Neural progenitor cell (in vitro differentiated cells): ENCODE data around the gene SLC1A4. TPM values are rescaled to one million over a fixed set of nuclear protein-coding genes. Genes with fewer than 3 reads are reported as not detected.

ENCODE experiments used
- DNase-seq: peaks from one replicate; pipeline ENCODE4 v3.0.0-alpha.2; 2016; ENCODE audit warnings: low spot score
- H2AFZ ChIP-seq: fragments of 200-600 bp; sonication (generic); replicated peaks from 2 replicates; pipeline ENCODE4 v1.6.1; 2016; ENCODE audit warnings: antibody characterized with exemption
- H3F3A ChIP-seq: fragments of 200-600 bp; sonication (generic); 2 replicates; pipeline ENCODE4 v1.6.1; 2016; ENCODE audit warnings: antibody characterized with exemption, low read depth
- H3K27ac ChIP-seq: fragments of 200-600 bp; sonication (generic); 2 replicates; pipeline ENCODE4 v1.5.1; 2016; ENCODE audit warnings: mild to moderate bottlenecking
- H3K27me3 ChIP-seq: fragments of 200-600 bp; sonication (generic); 2 replicates; pipeline ENCODE4 v1.6.1; 2016; ENCODE audit warnings: mild to moderate bottlenecking, moderate library complexity
- H3K36me3 ChIP-seq: fragments of 200-600 bp; sonication (generic); 2 replicates; pipeline ENCODE4 v1.5.1; 2016
- H3K4me1 ChIP-seq: fragments of 200-600 bp; sonication (generic); 2 replicates; pipeline ENCODE4 v1.6.1; 2016; ENCODE audit warnings: mixed run types
- H3K4me2 ChIP-seq: fragments of 200-600 bp; sonication (generic); 2 replicates; pipeline ENCODE4 v1.6.1; 2016
- H3K4me3 ChIP-seq: fragments of 200-600 bp; sonication (generic); 2 replicates; pipeline ENCODE4 v1.5.1; 2016
- H3K79me2 ChIP-seq: fragments of 200-600 bp; sonication (generic); 2 replicates; pipeline ENCODE4 v1.6.1; 2016; ENCODE audit warnings: low read depth
- H3K9ac ChIP-seq: fragments of 200-600 bp; sonication (generic); 2 replicates; pipeline ENCODE4 v1.6.1; 2016
- H3K9me3 ChIP-seq: fragments of 200-600 bp; sonication (generic); 2 replicates; pipeline ENCODE4 v1.5.1; 2016; ENCODE audit warnings: low read depth
- H4K20me1 ChIP-seq: fragments of 200-600 bp; sonication (generic); 2 replicates; pipeline ENCODE4 v1.6.1; 2016; ENCODE audit warnings: low read depth
- H3K27ac Mint-ChIP-seq: 3 replicates; pipeline ENCODE4 v1.8.0; 2021; ENCODE audit warnings: mixed read lengths
- H3K27me3 Mint-ChIP-seq: 2 replicates; pipeline ENCODE4 v1.8.0; 2022; ENCODE audit warnings: low read depth, mild to moderate bottlenecking, inconsistent platforms, moderate library complexity, mixed read lengths; ENCODE audit not compliant: insufficient read depth
- H3K36me3 Mint-ChIP-seq: 3 replicates; pipeline ENCODE4 v1.8.0; 2021; ENCODE audit warnings: mixed read lengths
- H3K4me1 Mint-ChIP-seq: 3 replicates; pipeline ENCODE4 v1.8.0; 2021; ENCODE audit warnings: mixed read lengths
- H3K4me3 Mint-ChIP-seq: 3 replicates; pipeline ENCODE4 v1.8.0; 2021; ENCODE audit warnings: mild to moderate bottlenecking, moderate library complexity, mixed read lengths
- H3K9me3 Mint-ChIP-seq: 3 replicates; pipeline ENCODE4 v1.8.0; 2020; ENCODE audit warnings: mixed read lengths
- EZH2 ChIP-seq: fragments of 200-600 bp; sonication (generic); IDR thresholded peaks from 2 replicates; pipeline ENCODE4 v1.6.1; 2017; ENCODE audit warnings: antibody characterized with exemption, mild to moderate bottlenecking, moderate library complexity
- EZH2phosphoT487 ChIP-seq: fragments of 200-600 bp; sonication (generic); IDR thresholded peaks from 2 replicates; pipeline ENCODE4 v1.6.1; 2017; ENCODE audit warnings: antibody characterized with exemption
- total RNA-seq: library from RNA; depleted of rRNA; stranded (reverse); fragments of >200 nt; gene quantifications from 2 replicates; pipeline ENCODE4 v1.2.3, GENCODE V29; 2015; ENCODE audit warnings: low replicate concordance
- TF ChIP-seq, protein P1 (sequence below): fragments of 200-600 bp; sonication (generic); IDR thresholded peaks from 2 replicates; pipeline ENCODE4 v1.5.1; 2017; ENCODE audit warnings: antibody characterized with exemption, mild to moderate bottlenecking

The SLC1A4 gene
- total RNA-seq, 1 donor from 2014 or later: 1.3 TPM

DNA sequence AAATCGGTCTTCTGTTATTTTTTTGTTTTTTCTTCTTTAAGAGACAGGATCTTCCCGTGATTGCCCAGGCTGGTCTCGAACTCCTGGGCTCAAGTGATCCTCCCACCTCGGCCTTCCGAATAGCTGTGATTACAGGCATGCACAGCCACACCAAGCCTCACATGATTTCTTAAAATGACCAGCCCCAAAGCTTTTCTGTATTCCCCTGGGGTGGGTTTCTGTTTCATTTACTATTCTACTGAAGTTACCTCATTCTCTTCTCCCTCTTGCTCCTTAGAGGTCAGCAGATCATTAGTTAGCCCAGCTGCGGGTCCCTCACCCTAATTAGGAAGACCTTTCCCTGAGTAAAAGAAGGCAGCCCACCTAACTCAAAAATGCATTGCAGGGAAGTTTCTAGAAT, 27.6 kb downstream of the SLC1A4 start:
- H3K36me3 ChIP-seq: no peaks in the 10 kb centered on the region
- no peaks in the 10 kb centered on the region for H3K9me3 ChIP-seq
- Mint-ChIP-seq H3K4me3 (no peak overlapping the region), H3K27me3 (peaks cover 8% of the 10 kb centered on the region), H3K9me3 (no peaks in the 10 kb centered on the region), H3K27ac (no peak overlapping the region), H3K4me1 (no peaks in the 10 kb centered on the region), H3K36me3 (peaks cover 19% of the 10 kb centered on the region)
- H3K4me1 ChIP-seq: peaks cover 6% of the 10 kb centered on the region
- H3K79me2 ChIP-seq: no peaks in the 10 kb centered on the region
- no peak for DNase-seq
- H3K9ac ChIP-seq: no peak overlapping the region
- no peaks in the 10 kb centered on the region for H3K27me3 ChIP-seq
- H3K27ac ChIP-seq: no peak overlapping the region
- no peak for TF ChIP-seq EZH2phosphoT487
- TF ChIP-seq EZH2: no peak
- TF ChIP-seq, protein P1, sequence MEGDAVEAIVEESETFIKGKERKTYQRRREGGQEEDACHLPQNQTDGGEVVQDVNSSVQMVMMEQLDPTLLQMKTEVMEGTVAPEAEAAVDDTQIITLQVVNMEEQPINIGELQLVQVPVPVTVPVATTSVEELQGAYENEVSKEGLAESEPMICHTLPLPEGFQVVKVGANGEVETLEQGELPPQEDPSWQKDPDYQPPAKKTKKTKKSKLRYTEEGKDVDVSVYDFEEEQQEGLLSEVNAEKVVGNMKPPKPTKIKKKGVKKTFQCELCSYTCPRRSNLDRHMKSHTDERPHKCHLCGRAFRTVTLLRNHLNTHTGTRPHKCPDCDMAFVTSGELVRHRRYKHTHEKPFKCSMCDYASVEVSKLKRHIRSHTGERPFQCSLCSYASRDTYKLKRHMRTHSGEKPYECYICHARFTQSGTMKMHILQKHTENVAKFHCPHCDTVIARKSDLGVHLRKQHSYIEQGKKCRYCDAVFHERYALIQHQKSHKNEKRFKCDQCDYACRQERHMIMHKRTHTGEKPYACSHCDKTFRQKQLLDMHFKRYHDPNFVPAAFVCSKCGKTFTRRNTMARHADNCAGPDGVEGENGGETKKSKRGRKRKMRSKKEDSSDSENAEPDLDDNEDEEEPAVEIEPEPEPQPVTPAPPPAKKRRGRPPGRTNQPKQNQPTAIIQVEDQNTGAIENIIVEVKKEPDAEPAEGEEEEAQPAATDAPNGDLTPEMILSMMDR: no peak
- no peaks in the 10 kb centered on the region for H3F3A ChIP-seq
- H2AFZ ChIP-seq: no peak overlapping the region
- no peak overlapping the region for H3K4me2 ChIP-seq
- no peak overlapping the region for H3K4me3 ChIP-seq
- no peaks in the 10 kb centered on the region for H4K20me1 ChIP-seq

DNA sequence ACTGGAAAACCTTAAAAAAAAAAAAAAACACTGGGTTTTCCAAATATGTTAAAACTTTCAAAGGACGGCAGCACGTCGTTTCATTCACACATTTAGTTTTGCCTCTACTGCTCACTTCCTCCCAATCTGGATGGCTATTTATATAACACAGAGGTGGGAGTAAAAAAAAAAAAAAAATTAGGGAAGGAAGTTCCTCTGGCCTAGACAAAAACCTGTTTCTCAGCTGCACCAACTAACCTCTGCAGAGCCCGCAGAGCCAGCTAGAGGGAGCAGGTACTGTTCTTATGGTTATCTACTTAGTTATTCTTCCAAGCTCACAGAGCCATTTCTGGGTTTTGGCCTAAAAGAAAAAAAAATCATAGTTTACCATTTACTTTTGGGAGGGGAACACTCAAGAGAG, 28.1 kb downstream of the SLC1A4 start:
- Histone ChIP-seq H3K79me2 (no peaks in the 10 kb centered on the region), H3K4me1 (peaks cover 6% of the 10 kb centered on the region), H3K4me3 (no peak overlapping the region), H3K4me2 (no peak overlapping the region), H4K20me1 (no peaks in the 10 kb centered on the region), H3K27ac (no peak overlapping the region), H3F3A (no peaks in the 10 kb centered on the region), H3K9me3 (no peaks in the 10 kb centered on the region), H3K36me3 (no peaks in the 10 kb centered on the region), H3K27me3 (no peaks in the 10 kb centered on the region), H2AFZ (no peak overlapping the region), H3K9ac (no peak overlapping the region)
- Mint-ChIP-seq H3K9me3 (no peaks in the 10 kb centered on the region), H3K36me3 (peaks cover 17% of the 10 kb centered on the region), H3K4me3 (no peak overlapping the region), H3K27me3 (peaks cover 8% of the 10 kb centered on the region), H3K4me1 (no peaks in the 10 kb centered on the region), H3K27ac (no peak overlapping the region)
- peak; percentile 26 for DNase-seq
- no peak for TF ChIP-seq EZH2
- TF ChIP-seq, protein P1: peak; percentile 38

DNA sequence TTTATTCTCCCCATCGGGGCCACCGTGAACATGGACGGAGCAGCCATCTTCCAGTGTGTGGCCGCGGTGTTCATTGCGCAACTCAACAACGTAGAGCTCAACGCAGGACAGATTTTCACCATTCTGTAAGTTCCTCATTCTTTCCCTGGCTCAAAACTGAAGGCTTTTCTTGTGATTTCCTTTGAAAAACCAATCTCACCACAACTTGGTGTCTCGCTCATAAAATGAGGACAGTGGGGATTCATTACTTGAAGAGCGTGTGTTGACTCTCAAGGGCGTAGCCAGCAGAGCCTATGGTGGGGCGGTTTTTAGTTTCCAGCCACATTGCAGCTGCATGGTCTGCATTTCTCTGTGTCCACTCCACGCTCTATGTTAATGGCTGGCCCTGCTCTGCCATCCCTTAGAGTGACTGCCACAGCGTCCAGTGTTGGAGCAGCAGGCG, 29.0 kb downstream of the SLC1A4 start:
- Histone ChIP-seq H3K27me3 (no peaks in the 10 kb centered on the region), H2AFZ (no peak overlapping the region), H3K9me3 (no peaks in the 10 kb centered on the region), H3K4me1 (peaks cover 6% of the 10 kb centered on the region), H3K4me2 (no peak overlapping the region), H4K20me1 (no peaks in the 10 kb centered on the region), H3K27ac (no peak overlapping the region), H3K4me3 (no peak overlapping the region), H3F3A (no peaks in the 10 kb centered on the region), H3K79me2 (no peaks in the 10 kb centered on the region), H3K36me3 (no peaks in the 10 kb centered on the region), H3K9ac (no peak overlapping the region)
- H3K27ac Mint-ChIP-seq: peak overlapping the region; percentile 74
- no peak overlapping the region for H3K4me3 Mint-ChIP-seq
- no peaks in the 10 kb centered on the region for H3K9me3 Mint-ChIP-seq
- no peaks in the 10 kb centered on the region for H3K4me1 Mint-ChIP-seq
- H3K36me3 Mint-ChIP-seq: peaks cover 14% of the 10 kb centered on the region
- DNase-seq: no peak
- TF ChIP-seq EZH2 (no peak), EZH2phosphoT487 (no peak)
- TF ChIP-seq, protein P1: no peak
- H3K27me3 Mint-ChIP-seq: peaks cover 5% of the 10 kb centered on the region

DNA sequence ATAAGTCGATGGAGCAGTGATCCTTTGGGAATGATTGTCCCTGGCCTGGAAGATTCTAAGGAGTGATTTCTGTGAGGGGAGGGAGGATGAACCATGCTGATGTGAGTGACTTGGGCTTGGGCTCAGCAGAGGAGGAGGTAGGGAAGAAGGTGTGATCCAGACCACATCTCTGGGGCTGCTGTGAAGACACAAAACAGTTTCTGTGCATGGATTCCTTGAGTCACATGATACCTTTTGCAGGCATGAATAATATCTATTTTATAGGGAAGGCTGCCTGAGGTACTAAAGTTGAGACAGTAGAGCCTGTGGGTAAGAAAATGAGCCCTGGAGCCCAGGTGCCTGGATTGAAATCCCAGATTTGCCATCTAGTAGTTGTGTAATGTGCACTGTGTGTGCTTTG, 29.8 kb downstream of the SLC1A4 start:
- no peak for DNase-seq
- Mint-ChIP-seq H3K4me1 (peaks cover 4% of the 10 kb centered on the region), H3K9me3 (no peaks in the 10 kb centered on the region), H3K36me3 (peaks cover 14% of the 10 kb centered on the region), H3K27ac (peak overlapping the region; percentile 81), H3K4me3 (no peak overlapping the region), H3K27me3 (peaks cover 5% of the 10 kb centered on the region)
- H3F3A ChIP-seq: no peaks in the 10 kb centered on the region
- no peaks in the 10 kb centered on the region for H3K79me2 ChIP-seq
- H3K4me1 ChIP-seq: peaks cover 6% of the 10 kb centered on the region
- TF ChIP-seq EZH2phosphoT487 (no peak), EZH2 (no peak)
- TF ChIP-seq, protein P1: no peak
- H3K4me2 ChIP-seq: no peak overlapping the region
- no peak overlapping the region for H3K4me3 ChIP-seq
- no peak overlapping the region for H2AFZ ChIP-seq
- H3K36me3 ChIP-seq: no peaks in the 10 kb centered on the region
- no peak overlapping the region for H3K27ac ChIP-seq
- no peaks in the 10 kb centered on the region for H3K9me3 ChIP-seq
- no peaks in the 10 kb centered on the region for H4K20me1 ChIP-seq
- no peaks in the 10 kb centered on the region for H3K27me3 ChIP-seq
- H3K9ac ChIP-seq: no peak overlapping the region
